Measurements from ENCODE around the gene WIF1.

The WIF1 gene

DNA sequence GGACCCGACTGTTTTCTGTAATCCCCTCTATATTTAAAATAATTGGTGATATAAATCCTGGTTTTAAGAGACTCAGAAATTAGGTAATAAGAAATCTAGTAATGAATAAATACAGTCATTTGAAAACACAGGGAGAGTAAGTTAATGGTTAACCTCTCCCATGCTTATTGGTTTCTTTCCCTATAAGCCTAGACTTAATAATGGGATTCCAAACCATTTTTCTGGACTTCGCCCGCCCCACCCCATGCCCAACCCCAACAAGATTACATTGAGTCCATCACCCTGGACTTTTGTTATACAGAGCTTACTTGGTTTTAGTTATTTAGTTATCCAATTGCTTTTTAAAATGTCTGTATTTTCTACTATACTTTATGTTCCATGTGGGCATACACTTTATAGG, 98.7 kb downstream of the WIF1 start:
- DNase-seq (ENCODE audit: low spot score): no peak

DNA sequence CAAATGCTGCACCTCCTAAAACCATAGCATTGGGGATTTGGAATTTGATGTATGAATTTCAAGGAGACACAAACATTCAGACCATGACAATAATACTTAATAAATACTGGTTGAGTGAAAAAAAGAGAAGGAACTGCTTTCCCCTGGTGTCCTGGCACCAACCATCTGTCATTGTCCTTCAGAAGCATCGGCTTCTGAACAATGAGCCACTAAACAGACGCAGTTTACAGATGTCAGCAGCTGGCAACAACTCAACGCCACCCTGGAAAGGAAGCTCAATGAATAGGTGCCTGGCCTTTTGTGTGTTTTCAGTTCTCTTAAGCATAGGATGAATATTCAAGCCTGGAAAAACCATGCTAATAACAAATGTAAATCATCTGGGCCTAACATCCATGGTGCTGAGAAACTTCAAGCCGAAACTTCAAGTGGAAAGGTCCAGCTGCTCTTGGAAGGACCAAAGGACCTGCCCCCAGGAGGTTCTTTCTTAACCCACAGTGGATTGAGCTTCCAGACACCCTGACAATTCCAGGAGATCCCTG, 101.3 kb downstream of the WIF1 start:
- DNase-seq (ENCODE audit: low spot score): no peak

DNA sequence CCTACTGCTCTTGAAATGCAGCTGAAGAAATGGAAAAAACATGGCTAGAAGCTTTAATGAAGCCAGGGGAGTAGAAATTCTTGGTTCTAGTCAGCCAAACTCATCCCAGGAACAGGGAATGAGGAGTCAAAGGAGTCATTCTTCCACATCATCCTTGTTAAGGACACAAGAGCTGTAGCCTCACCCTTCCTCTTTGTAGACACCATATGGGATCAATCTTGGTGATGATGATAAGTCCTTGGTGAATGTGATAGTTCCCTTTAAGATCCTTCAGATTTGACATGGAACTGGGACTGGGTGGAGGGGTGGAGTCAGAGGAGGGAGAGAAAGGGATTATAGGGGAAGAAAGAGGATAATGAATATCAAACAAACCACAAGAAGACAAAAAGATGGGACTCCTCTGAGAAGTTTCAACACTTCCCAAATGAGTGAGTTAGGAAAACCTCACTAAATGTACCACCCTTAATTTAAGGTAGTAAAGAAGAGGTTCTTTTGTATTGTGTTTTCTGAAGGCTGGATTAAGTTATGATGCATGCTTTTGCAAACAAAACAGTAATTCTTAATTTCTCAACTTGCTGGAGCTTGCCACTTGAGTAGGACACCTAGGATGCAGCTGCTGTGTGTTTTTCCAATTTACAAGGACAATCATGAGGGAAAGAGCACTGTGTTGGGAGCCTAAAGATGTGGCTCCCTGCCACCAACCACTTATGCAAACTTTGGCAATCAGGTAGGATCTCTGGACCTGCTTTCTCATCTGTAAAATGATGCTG, 104.0 kb downstream of the WIF1 start:
- no peak for DNase-seq (ENCODE audit: low spot score)

DNA sequence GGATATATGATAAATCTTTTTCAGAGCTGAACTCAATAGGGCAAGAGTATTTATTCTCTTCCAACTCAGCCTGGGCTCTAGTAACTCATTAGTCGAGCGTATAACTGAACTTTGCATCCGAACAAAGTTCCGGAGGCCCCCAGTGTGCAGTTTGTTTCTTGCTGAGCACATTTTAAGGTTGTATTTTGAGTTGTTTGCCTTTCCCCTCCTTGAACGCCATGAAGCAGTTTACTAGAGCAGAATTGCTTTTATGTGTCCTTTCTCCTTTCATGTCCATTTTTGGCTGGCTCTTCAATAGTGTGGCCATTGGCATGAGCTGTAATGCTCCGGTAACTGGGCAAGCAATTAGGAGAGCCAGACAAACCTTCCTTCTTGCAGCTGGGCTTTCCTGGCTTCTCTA, 105.3 kb downstream of the WIF1 start:
- DNase-seq (ENCODE audit: low spot score): no peak

DNA sequence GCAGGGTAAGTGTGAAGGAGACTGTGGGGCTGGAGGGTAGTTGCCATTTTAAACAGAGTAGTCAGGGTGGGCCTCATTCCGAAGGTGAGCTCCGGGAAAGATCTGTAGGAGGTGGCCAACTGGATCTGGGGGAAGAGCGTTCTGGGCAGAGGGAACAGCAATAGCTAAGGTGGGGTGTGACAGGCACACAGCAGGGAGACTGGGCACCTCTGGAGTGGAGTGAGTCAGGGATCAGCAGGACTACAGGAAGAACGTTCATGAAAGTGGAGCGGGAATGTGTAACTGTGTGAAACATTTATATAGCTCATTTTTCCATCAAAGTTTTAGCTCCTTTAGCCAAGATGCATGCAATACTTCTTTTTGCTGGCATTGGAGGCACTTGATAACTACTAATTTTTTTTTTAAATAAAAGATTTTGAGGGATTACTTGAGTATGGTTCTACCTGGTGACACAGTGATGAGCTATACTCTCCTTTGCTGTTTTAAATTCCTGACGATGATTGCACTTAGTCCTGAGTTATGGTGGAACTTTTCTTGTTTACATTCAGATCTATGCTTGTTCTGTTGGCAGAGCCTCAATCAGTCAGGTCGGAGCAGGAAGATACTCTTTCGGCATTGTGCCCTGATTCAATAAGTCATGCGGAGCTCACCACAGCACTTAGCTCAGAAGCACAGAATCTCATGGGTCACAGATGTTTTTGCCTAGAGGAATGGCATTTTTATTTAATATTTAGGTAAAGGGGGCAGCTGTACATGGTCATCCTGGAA, 106.4 kb downstream of the WIF1 start:
- DNase-seq (ENCODE audit: low spot score): no peak

DNA sequence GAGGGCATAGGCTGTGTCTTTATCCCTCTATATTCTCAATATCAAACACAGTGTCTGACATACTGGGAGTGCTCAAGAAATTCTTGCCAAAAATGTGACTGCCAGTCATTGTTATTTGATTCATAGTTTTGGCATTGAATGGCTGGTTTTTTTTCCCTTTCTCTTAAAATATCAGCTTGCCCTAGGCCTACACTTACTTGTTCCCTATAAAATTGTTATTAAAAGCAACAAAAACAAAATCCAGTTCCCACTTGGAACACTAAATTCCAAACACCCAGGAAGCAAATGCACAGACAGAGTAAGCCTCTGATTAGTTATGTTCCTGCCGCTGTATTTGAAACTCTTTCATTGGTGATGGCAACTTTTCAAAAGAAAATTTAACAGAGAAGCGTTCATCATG, 110.7 kb downstream of the WIF1 start:
- no peak for DNase-seq (ENCODE audit: low spot score)

DNA sequence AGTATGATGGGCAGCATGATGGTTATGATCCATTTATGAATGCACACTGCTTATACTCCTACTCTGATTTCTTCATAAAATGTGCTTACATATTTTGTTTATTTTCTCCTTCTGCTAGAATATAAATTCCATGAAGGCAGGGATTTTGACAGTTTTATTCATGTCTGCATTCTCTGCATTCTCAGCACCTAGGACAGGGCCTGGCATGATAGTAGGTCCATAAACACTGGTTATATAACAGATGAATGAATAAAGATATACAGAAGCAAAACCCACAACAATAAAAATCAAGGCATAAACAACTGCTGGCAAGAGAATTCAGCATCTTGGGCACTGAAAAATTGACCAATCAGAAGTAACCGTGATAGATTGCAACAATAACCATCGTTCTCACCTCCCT, 115.4 kb downstream of the WIF1 start:
- no peak for DNase-seq (ENCODE audit: low spot score)

DNA sequence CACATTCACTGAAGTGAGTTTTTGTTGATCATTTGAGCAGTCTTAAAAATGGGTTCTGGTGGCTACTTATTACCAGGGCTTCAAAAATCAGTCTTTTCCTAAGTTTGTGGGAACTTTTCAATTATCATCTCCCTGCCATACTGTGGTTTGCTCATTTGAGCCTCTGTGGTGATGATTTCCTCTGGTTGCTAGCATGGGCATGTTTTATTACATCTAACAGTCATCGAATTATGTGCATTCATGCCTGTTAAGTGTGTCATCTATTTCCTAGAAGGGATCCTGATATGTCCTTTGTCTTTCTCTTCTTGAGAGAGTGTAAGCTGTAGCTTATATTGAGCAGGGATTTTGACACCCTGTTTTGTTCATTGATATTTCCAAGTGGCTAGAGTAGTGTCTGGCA, 116.8 kb downstream of the WIF1 start:
- no peak for DNase-seq (ENCODE audit: low spot score)

Measured in NAMALWA (cell line).